ENCODE data around the gene ATP8B4.

DNA sequence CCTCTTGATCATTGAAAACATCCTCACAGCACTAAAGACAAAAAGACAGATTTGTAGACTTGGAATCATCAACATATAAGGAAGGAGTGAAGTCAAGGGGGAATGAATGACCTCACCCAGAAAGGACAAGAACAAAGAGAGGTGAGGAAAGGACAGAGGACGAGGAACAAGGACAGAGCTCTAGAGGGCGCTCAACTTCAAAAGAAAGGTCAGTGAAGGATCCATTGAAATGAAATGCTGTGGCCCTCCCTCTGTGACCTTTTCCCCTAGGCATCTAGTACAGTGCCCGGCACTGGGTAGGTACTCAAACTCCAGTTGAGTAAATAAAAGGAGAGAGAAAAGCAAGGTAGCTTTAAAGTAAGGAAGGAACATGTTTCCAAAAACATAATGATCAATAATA lies 2.6 kb downstream of the ATP8B4 start:
- TF ChIP-seq, protein P1, sequence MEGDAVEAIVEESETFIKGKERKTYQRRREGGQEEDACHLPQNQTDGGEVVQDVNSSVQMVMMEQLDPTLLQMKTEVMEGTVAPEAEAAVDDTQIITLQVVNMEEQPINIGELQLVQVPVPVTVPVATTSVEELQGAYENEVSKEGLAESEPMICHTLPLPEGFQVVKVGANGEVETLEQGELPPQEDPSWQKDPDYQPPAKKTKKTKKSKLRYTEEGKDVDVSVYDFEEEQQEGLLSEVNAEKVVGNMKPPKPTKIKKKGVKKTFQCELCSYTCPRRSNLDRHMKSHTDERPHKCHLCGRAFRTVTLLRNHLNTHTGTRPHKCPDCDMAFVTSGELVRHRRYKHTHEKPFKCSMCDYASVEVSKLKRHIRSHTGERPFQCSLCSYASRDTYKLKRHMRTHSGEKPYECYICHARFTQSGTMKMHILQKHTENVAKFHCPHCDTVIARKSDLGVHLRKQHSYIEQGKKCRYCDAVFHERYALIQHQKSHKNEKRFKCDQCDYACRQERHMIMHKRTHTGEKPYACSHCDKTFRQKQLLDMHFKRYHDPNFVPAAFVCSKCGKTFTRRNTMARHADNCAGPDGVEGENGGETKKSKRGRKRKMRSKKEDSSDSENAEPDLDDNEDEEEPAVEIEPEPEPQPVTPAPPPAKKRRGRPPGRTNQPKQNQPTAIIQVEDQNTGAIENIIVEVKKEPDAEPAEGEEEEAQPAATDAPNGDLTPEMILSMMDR (conservative IDR thresholded peaks at IDR 0.05; ENCODE audit: low read length): peak; percentile 71
- no peak for TF ChIP-seq EZH2phosphoT487 (IDR thresholded peaks at IDR 0.05; ENCODE audit: borderline replicate concordance)

All from Loucy (cell line).